ENCODE measurements around the gene ABTB2. TPM values are rescaled to one million over a fixed set of nuclear protein-coding genes. Genes with fewer than 3 reads are reported as not detected.

ABTB2 gene
- total and polyA plus RNA-seq, 9 of the 15 experiments (the other 6 are each of a cell fraction or from before 2014, with no cell fraction given), result 0.03 to 0.18 (median 0.12) TPM; not detected in 2

GRCh38 chr11:34259087-34259486, 98.7 kb downstream of the ABTB2 start:
- Histone ChIP-seq H3K79me2 (ENCODE audit: control insufficient read depth, insufficient read depth, low read length) (no peaks in the 10 kb centered on the region), H4K20me1 (replicated peaks; ENCODE audit: control insufficient read depth, insufficient read depth, low read length) (no peaks in the 10 kb centered on the region), H3K9ac (ENCODE audit: insufficient read depth in 1 of 2, low read depth in 2 of 2, low read length in 2 of 2) (no peak overlapping the region), H3K36me3 (ENCODE audit: control insufficient read depth, insufficient read depth, low read length) (no peaks in the 10 kb centered on the region), H3K4me1 (replicated peaks in 1 of 2; ENCODE audit: control insufficient read depth in 2 of 2, insufficient read depth in 2 of 2, low read length in 2 of 2) (no peaks in the 10 kb centered on the region), H3K27me3 (ENCODE audit: control insufficient read depth in 2 of 2, insufficient read depth in 2 of 2, low read length in 2 of 2) (peaks cover 25 to 47% of the 10 kb centered on the region in 2 experiments; a peak in 4 of 5 replicates), H3K9me3 (replicated peaks; ENCODE audit: control insufficient read depth, insufficient read depth, low read depth, low read length) (no peaks in the 10 kb centered on the region), H3K9me1 (ENCODE audit: control insufficient read depth, insufficient read depth, low read length) (peaks cover 4% of the 10 kb centered on the region), H2AFZ (ENCODE audit: low read depth, low read length) (no peak overlapping the region), H3K4me3 (no peak overlapping the region), H3K4me2 (ENCODE audit: insufficient read depth, low read length) (no peak overlapping the region), H3K27ac (ENCODE audit: extremely low read depth, low read depth, low read length) (no peak overlapping the region)
- ATAC-seq (no peak), DNase-seq (ENCODE audit: extremely low read depth in 1 of 4, low spot score in 3 of 4) (no peak), FAIRE-seq (no peak)
- intact Hi-C loops (cut with micrococcal nuclease) (no loop called here), in situ Hi-C loops (cut with MboI) (no loop called here)
- ChIA-PET POLR2A (no interaction called here), CTCF (ENCODE audit: low intra/inter-chr PET ratio) (no interaction called here)
- 2% methylated on average over 3 of the region's 3 CpGs for WGBS (ENCODE audit: insufficient coverage, low coverage, missing lambda C conversion rate)
- BruUV-seq (replicated peaks), result no TSS peak
- TF ChIP-seq ZNF699 (CRISPR knock-in tag; IDR thresholded peaks at IDR 0.05; ENCODE audit: insufficient replicate concordance) (no peak), FOXP4 (CRISPR knock-in tag; IDR thresholded peaks at IDR 0.05; ENCODE audit: borderline replicate concordance) (no peak), BCLAF1 (IDR thresholded peaks at IDR 0.05; ENCODE audit: borderline replicate concordance in 1 of 2, control insufficient read depth in 1 of 2, low read depth in 2 of 2, low read length in 1 of 2) (no peak), TAF1 (IDR thresholded peaks at IDR 0.05; ENCODE audit: control insufficient read depth, extremely low read depth, insufficient read depth, low read length, severe bottlenecking) (no peak), ESRRB (CRISPR knock-in tag; IDR thresholded peaks at IDR 0.05; ENCODE audit: borderline replicate concordance) (no peak), TOE1 (IDR thresholded peaks at IDR 0.05; ENCODE audit: borderline replicate concordance) (no peak), TOE1 (CRISPR knock-in tag; IDR thresholded peaks at IDR 0.05; ENCODE audit: borderline replicate concordance, low read depth) (no peak)

Measured in K562 (cell line).